Hippocampal formation (tissue), 2 donors: Measurements from ENCODE around the gene PARD3B.

Source experiments
- DNase-seq, 2 donors: peaks; one replicate each; lab custom pipeline; 2025; lab: John Stamatoyannopoulos, UW

Gene PARD3B

DNA sequence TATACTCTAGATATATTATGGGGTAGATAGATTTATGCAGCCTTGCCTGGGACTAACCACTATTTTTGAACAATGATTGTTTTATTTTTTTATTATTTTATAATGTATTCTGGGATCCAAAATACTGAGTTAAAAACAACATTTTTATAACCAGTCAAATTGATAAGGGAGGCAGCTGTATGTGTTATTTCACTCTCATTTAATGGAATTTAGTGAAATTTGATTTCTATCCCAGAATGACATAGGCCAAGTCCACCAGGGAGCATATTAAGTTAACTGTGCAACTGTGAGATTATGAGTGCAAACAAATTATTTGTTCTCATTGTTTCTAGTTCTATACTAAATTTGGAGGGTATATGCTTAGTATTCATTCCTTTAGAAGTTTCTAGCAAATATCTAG is 583.5 kb downstream of the PARD3B start:
- DNase-seq: no peak

DNA sequence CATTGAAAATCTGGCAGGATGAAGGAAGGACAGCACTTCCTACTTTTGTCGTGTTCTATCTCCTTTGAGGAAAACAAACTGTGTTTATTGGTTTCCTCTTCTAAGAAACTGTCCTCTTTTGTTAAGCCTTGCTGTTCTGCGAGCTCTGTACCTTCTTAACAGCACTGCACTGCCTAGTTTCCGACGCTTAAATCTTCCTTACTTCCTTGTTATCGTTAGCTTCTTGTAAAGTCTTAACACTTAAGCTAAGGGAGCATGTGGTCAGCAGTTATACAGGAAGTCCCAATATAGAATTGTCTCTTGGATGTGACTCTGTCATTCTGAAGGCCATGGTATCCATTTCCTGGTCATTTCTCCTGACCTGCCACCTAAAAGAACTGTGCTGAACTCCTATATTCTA is 584.3 kb downstream of the PARD3B start:
- DNase-seq: peak in 1 of 2 donors; percentile 2

DNA sequence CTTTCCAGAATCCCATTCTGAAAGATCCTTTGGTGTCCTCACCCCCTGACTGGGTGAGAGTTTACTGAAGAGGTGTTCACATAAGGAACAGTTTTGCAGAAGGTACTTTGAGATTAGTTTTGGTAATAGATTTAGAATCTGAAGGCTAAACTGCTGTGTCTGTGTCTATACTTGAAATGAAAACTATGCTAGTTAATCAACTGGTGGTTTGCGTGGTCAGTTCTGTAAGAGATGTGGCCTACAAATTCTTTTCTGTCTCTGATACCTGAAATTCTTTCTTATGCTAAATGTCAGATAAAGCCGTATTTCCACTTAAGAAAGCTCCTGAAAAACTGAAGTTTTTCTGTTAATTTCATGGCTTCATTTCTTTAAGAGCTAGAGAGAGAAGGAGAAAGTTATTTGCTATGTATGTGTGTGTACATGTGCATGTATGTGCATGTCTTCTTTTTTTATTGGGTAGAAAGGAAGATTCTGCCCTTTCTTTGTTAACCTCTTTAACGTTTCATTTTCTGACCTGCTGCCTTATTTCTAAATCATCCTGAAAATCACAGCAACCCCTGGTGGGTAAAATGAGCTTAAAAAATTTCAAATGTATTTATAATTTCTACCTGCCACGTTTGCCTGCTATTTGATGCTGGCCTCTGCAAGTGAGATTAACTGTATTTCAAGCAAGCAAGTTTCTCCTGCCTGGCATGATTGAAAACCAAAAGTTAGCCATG is 585.0 kb downstream of the PARD3B start:
- no peak for DNase-seq

GRCh38 chr2:205133544-205133943 is 588.3 kb downstream of the PARD3B start:
- DNase-seq: no peak

DNA sequence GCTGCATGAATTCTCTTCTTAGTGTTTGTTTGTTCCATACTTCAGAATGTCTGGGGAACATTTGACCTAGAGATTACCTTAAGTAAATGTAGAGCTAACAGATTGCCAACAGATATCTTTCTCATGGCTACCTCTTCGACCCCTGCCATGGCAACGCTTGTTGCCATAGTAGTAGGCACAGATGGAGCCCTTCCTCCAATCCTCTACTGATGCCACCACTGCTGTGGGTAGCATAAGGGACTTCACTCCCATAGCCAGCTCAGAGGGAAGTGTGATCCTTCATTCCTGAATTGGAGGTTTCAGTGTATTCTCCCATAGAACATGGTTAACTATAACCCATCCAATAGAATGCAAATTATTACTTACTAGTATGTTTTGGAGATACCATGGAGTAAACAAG is 593.5 kb downstream of the PARD3B start:
- DNase-seq: no peak

DNA sequence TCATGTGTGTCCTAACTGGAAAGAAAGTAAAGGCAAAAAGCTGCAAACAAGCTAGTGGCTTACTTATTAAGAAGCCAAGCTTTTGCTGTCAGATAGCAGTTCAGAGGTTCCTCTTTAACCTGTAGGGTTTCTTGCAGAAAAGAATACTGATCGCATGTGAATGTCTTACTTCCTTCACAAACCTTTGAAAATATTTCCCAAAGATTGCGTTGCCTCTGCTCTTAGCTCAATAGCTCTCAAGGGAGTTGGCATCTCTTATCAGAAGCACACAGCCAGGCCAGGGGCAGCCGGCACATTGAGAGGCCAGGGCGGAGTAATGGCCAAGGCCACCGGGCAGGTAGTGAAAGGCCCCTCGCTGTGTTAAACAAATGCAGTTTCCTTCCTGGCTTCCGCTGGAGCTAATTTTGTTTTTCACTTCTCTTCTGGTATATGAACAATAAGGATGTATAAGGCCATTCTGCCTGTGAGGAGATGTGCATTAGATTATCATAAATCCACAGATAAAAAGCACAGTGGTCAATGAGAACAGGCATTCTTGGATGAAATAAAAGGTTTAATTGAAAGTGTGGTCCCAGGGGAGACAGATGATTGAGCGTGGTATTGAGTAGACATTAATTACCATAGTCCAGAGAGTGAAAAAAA is 594.7 kb downstream of the PARD3B start:
- DNase-seq: no peak

GRCh38 chr2:205141381-205141780 is 596.1 kb downstream of the PARD3B start:
- DNase-seq: no peak

DNA sequence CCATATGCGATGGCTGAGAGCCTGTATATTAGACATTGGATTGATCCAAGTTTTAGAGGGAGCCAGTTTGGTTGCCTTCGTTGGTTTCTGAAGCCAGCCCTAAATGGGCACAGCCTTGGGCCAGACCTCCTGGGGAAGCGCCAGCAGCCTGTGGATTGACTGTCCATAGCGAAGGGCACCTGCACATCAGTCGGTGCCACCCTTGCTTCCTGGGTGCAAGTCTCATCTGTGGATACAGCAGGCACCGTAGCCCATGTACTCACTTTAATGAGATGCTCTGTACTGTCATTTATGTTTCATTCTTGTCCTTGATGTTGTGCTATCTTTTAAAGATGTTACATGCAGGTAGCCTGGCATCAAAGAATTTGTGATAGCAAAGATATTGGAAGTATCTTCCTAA is 600.6 kb downstream of the PARD3B start:
- no peak for DNase-seq

- DNase-seq: no peak
Observed at GRCh38 chr2:205148755-205149154, 603.5 kb downstream of the PARD3B start.

DNA sequence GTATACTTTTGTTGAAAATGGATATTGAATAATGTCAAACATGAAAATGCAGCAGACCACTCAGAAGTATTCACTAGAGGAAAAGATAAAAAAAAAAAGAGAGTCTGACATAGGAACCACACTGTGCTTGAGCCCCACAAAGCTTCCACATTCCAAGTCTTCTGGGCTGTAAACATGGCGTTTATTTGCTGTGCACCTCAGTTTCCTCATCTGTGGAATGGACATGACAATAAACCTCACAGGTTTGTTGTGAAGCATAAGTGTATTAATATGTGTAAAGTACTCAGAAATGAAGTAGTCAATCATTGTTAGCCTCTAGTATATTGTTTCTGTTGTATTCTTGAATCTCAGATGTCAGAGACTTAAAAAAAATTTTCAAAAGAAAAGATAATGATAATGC is 611.2 kb downstream of the PARD3B start:
- DNase-seq: no peak

GRCh38 chr2:205158404-205158803 is 613.1 kb downstream of the PARD3B start:
- DNase-seq: no peak

DNA sequence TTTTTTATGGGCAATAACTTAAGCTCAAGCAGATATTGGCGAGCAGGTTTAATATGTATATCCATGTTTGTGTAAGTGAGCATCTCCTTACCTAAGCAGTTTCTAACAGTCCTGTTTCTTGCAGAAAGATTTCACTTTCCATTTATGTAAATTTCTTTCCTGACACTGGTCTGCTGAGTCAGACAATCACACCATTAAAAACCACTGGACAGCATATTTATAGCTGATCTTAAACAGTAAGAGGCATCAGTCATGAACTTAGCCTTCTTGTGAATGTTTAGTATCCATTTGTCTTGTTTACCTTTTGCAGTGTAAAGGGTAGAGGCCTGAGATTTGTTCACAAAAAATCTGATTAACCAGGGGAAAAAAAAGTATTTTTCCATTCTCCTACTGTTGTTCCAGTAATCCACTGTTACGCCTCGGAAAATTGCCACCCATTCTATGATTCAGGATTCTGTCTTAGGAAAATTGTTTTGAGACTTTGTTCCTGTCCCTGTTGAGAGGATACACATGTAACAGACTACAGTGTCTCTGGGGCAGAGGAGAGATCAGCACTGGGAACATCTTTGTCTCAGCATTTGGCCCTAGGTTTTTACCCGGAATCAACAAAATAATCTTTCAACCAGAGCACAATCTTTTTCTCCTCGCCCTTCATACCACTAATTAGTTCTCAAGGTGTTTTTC is 616.0 kb downstream of the PARD3B start:
- DNase-seq: no peak

- DNase-seq: no peak
Observed at GRCh38 chr2:205166745-205167144, 621.5 kb downstream of the PARD3B start.

DNA sequence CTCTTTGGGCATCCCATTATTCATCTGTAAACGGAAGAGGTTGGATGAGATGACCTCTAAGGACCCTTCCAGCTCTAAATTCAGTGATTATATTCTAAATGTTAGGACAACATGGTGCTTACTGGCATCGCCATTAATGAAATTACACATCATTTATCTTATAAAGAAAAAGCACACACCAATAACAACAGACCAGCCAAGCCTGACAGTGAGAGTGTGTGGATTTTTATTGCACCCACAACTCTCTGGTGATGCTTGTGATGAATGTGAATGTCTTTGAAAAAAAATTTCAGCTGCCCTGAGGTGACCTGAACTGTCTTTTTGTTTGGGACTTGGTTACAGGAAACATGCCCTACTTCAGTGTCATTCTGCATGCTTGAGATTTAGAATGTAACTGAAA is 623.7 kb downstream of the PARD3B start:
- DNase-seq: no peak

GRCh38 chr2:205169464-205169863 is 624.2 kb downstream of the PARD3B start:
- DNase-seq: no peak

DNA sequence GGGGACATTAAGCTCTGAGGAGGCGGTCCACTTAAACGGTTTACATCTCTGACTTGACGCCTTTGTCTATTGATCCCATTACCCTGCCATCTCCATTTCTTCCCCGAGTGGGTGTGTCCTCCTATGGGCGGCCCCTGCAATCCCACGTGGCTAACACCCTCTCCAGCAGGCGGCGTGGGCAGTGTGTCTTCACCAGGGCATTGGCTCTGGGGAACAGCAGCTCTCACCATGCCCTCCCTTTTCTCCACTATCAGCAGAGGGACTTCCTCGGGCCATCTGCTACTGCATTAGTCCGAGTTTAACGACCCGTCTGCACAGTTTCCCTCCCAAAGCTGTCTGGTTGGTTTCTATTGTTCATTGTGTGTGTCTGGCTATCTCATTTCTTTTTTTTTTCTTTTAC is 625.1 kb downstream of the PARD3B start:
- no peak for DNase-seq

DNA sequence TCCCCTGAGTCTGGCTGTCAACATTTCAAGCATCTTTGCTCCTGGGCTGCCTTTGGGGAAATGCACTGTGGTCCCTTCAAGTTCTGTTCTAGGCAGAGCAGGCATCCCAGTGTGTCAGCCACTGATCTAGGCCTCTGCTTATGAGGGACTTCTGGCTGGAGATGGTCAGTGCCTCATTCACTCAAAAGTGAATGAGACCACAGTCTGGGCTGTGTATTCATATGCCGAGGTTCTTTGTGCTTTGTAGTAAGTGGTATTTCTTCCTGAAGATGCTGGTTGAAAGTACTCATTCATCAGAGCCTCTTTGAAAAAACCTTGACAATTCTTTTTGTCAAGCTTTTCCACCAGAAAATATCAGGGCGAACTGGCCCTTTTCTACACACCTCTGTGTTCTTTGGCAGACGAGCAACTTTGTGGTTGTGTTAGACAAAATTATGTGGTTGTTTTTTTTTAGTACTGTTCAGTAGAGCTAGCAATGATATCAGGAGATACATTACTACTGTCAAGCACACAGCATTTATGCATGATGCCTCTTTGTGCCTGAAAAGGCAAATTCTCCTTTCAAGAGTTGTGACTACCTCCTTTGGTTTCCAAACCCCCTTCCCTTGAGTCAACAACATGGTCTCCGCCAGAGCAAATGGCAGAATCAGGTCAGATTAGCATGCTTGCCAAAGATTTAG is 626.1 kb downstream of the PARD3B start:
- DNase-seq: no peak

- DNase-seq: no peak
Observed at GRCh38 chr2:205175831-205176230, 630.6 kb downstream of the PARD3B start.

GRCh38 chr2:205176546-205176945 is 631.3 kb downstream of the PARD3B start:
- no peak for DNase-seq

GRCh38 chr2:205177546-205177945 is 632.3 kb downstream of the PARD3B start:
- no peak for DNase-seq

DNA sequence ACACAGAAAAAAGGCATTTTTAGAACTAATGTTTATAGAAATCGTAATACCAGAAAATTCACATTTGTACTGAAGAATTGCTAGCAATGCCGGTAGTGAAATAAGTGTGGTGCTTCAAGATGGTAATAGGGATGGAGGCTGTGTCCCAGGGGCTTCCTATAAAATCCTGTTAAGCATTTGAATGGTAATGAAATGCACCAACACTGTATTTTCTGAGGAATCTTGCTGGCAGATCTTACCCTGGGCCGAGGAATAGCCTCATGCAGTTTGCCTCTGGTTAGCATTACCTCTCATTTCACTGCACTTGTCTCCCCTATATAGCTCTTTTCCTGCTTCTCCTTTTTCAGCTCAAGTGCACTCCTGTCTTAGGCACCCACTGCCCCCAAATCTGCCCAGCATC is 635.5 kb downstream of the PARD3B start:
- no peak for DNase-seq

DNA sequence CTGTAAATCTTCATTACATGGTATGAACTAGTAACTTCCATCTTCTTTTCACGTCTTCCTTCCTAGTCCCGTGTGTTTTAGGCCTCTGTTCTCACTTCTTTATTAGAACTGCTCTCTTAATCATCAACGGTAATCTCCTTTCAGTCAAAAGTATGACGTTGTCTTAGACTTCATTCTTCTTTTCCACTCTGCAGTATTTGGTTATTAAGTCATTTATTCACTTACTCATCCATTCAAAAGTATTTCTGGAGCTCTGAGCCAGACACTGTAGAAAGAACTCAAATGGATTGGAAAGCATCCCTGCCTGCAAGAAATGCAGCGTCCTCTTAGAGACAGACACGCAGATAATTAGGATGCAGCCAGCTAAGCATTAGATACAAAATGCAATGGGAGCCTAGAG is 642.5 kb downstream of the PARD3B start:
- DNase-seq: no peak
